Kidney (tissue), 14 donors: ENCODE data around the gene RASA3. TPM values are rescaled to one million over a fixed set of nuclear protein-coding genes. Genes with fewer than 3 reads are reported as not detected.

ENCODE experiments used
- DNase-seq, 5 donors: peaks; one replicate each; pipeline ENCODE4 v3.0.0-alpha.2; 2013 to 2020
- FAIRE-seq: peaks from 2 replicates; lab custom pipeline; 2012; peaks lifted over from hg19 to GRCh38; lab: Jason Lieb, UNC
- H3K27ac ChIP-seq, 2 donors: one replicate each; pipeline ENCODE4 v1.7.0; 2013; ENCODE audit warnings: low read depth in 2 of 2, low read length in 2 of 2, inconsistent platforms in 1 of 2
- H3K27me3 ChIP-seq: one replicate; pipeline ENCODE4 v1.7.1; 2013; ENCODE audit warnings: low read length, inconsistent platforms; ENCODE audit not compliant: control insufficient read depth, insufficient read depth
- H3K36me3 ChIP-seq, 3 donors: one replicate each; pipeline versions ENCODE4 v1.7.0 to v1.7.1; 2013; ENCODE audit warnings: low read length in 3 of 3, control low read depth in 1 of 3, inconsistent platforms in 1 of 3; ENCODE audit not compliant: insufficient read depth in 3 of 3, control insufficient read depth in 2 of 3
- H3K4me1 ChIP-seq, 3 donors: one replicate each; pipeline versions ENCODE4 v1.7.0 to v1.7.1; 2013; ENCODE audit warnings: low read length in 3 of 3, inconsistent platforms in 1 of 3, low read depth in 1 of 3; ENCODE audit not compliant: control insufficient read depth in 2 of 3, insufficient read depth in 2 of 3
- H3K4me3 ChIP-seq, 3 donors: one replicate each; pipeline versions ENCODE4 v1.7.0 to v1.8.1; 2013; ENCODE audit warnings: low read length in 3 of 3, control low read depth in 1 of 3, inconsistent platforms in 1 of 3
- H3K9ac ChIP-seq, 3 donors: one replicate each; pipeline versions ENCODE4 v1.7.0 to v1.7.1; 2013; ENCODE audit warnings: low read length in 3 of 3, control low read depth in 1 of 3, inconsistent platforms in 1 of 3
- H3K9me3 ChIP-seq, 3 donors: one replicate each; pipeline versions ENCODE4 v1.7.0 to v1.7.1; 2013; ENCODE audit warnings: low read length in 3 of 3, control low read depth in 1 of 3, inconsistent platforms in 1 of 3; ENCODE audit not compliant: control insufficient read depth in 2 of 3, insufficient read depth in 1 of 3
- intact Hi-C: fragments of 100-400 bp; cut with DNase I; formaldehyde crosslinking; loops from one replicate; pipeline ENCODE4 v1.11.1; 2022
- polyA plus RNA-seq: library from polyadenylated mRNA; stranded (reverse); fragments of 350-450 nt; fragmentation: Illumina TruSeq; extraction: RNeasy Lipid Tissue Mini Kit (QIAGEN cat#74804); gene quantifications from one replicate; pipeline ENCODE4 v1.2.3, GENCODE V29; 2014; ENCODE audit warnings: low read depth, low replicate concordance; ENCODE audit not compliant: insufficient read depth
- total RNA-seq: library from RNA; stranded (reverse); fragmentation: NEBNext Ultra II Directional; extraction: Animal tissue kit (Norgen Biotek cat#: 25700); gene quantifications from one replicate; pipeline ENCODE4 v1.2.1, GENCODE V29; 2021
- TF ChIP-seq, protein P1 (sequence below): IDR thresholded peaks from 3 replicates; pipeline ENCODE4 v1.5.1; 2012; ENCODE audit warnings: mild to moderate bottlenecking, moderate library complexity, borderline replicate concordance; ENCODE audit not compliant: insufficient read depth; ENCODE audit errors: extremely low read depth
- donor health status: control.
- donor health status: control.
- donor health status: control.
- donor health status: control.
- donor health status: control.
- donor health status: DM: yes; HTN: yes; CAD: no.
- donor health status: Normal renal cell carcinoma (clear cell type).

RASA3 gene
- total and polyA plus RNA-seq, 2 donors from 2014 or later: 4.2 to 28.8 TPM

DNA sequence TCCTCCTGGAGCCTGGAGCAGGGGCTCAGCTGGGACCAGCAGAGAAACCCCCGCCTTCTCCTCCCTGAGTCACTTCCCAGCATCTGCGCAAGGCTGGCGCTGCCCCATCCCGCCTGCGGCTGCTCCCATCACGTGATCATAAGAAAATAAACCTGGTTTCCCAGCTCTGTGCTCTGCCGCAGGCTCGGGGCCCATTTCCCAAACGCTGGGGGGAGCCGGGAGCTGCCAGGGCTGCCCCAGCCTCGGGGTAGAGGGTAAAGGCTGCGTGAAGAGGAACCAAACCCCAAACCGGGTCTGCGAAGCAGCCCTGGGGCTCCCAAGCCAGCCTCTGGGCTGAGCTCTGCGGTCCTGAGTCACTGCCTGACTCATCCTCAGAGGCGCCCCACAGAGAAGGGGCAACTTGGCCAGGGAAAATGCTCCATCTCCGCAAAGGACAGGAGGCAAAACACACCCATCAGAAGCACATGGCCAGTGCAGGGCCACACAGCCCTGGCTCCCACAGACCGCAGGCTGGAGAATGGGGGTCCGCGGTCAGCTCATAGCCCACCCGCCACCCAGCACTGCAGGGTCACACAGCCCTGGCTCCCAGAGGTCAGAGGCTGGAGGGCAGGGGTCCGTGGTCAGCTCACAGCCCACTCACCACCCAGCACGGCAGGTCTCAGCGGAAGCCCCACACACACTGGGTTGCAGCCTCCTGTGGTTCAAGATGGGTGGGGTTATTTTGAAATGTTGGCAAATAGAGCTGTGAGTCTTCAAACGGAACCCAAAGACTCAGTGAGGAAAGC is 67.1 kb downstream of the RASA3 start:
- peaks cover 0 to 22% (median 3%) of the 10 kb centered on the region in 3 donors for H3K4me1 ChIP-seq
- H3K27ac ChIP-seq: peak overlapping the region; percentile 86 to 95
- no peaks in the 10 kb centered on the region for H3K9me3 ChIP-seq
- intact Hi-C loops: no loop called here
- no peak overlapping the region for H3K4me3 ChIP-seq
- FAIRE-seq (no peak), DNase-seq (peak; percentile 82 to 95 (median 86))
- no peak overlapping the region for H3K9ac ChIP-seq
- H3K27me3 ChIP-seq: no peaks in the 10 kb centered on the region
- TF ChIP-seq, protein P1, sequence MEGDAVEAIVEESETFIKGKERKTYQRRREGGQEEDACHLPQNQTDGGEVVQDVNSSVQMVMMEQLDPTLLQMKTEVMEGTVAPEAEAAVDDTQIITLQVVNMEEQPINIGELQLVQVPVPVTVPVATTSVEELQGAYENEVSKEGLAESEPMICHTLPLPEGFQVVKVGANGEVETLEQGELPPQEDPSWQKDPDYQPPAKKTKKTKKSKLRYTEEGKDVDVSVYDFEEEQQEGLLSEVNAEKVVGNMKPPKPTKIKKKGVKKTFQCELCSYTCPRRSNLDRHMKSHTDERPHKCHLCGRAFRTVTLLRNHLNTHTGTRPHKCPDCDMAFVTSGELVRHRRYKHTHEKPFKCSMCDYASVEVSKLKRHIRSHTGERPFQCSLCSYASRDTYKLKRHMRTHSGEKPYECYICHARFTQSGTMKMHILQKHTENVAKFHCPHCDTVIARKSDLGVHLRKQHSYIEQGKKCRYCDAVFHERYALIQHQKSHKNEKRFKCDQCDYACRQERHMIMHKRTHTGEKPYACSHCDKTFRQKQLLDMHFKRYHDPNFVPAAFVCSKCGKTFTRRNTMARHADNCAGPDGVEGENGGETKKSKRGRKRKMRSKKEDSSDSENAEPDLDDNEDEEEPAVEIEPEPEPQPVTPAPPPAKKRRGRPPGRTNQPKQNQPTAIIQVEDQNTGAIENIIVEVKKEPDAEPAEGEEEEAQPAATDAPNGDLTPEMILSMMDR: no peak
- H3K36me3 ChIP-seq: no peaks in the 10 kb centered on the region

DNA sequence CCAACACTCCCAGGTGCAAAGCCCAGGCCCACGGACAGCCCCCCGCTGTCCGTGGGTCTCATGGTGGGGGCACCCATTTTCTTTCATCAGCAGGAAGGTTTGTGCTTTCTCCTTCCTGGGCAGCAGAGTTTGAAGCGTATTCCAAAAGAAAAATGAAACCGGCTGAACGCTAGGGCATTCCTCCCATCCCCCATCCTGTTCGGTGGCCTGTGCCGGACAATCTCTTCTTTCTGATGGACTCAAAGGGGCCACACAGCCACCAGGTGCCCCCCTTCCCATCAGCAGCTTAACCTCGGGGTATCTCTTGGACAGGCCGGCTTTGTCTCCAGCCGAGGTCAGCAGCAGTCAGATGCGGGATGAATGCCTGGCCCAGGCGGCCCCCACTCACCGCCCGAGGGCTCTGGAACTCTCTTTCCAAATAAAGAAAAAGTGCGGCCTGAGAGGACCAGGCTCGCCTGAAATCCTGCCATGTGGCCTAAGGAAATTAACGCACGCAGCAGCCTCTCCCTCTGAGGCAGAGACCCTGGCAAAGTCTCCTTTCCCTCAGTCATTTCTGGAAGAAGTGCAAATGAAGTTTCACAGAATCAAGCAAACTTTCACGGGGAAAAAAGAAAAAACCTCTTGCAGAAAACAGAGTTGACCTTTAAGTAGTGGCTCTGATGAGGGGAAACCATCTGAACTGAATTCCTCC is 67.8 kb downstream of the RASA3 start:
- FAIRE-seq (no peak), DNase-seq (peak; percentile 50 to 76 (median 73))
- intact Hi-C loops: no loop called here
- Histone ChIP-seq H3K9me3 (no peaks in the 10 kb centered on the region), H3K36me3 (no peaks in the 10 kb centered on the region), H3K27ac (peak overlapping the region; percentile 86 to 95), H3K4me3 (peak overlapping the region in 2 of 3 donors; percentile 0 to 53), H3K27me3 (no peaks in the 10 kb centered on the region), H3K4me1 (peaks cover 0 to 26% (median 3%) of the 10 kb centered on the region in 3 donors), H3K9ac (peak overlapping the region in 2 of 3 donors; percentile 1 to 82)
- TF ChIP-seq, protein P1: no peak

DNA sequence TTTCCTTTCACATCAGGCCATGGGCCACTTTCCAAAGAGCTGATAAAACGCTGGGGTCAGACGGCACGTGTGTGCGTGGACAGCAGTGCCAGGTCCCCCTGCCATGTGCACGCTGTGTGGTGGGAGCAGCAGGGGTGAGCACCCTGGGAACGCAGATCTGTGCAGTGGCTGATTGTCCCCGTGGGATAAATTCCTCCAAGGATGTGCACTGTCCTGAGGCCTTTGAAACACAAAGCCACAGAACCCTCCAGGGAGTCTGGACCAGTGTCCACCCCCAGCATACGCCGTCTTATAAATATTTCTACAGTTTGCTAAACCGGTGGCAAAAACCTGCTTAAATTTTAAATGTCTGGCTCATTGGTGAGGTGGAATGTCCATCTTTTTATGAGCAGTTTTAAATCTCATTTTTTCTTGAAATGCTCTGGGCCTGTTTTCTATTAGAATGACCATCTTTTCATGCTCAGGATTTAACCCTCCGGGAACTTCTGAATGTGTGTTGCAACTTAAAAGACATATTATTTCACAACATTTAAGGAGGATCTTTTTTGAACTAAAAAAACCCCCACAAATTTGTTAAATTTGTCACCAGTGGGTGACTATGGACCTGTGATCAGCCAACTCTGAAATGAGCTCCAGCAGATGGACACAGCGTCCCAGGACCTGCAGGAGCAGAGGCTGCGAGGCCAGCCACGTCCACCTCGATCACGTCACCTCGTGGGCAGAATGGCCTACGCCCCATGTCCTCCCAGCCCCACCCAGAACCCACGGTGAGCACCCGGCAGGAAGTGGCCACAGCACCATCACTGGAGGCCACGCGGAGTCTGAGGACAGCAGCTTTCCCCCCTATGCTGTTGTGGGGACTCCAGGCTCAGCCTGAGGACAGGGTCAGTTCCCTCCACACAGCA is 68.6 kb downstream of the RASA3 start:
- no peak for FAIRE-seq
- H3K27me3 ChIP-seq: no peaks in the 10 kb centered on the region

More for the DNA sequence above, 68.6 kb downstream of the RASA3 start:
- Histone ChIP-seq H3K4me3 (peak overlapping the region in 2 of 3 donors; percentile 0 to 53), H3K4me1 (peaks cover 0 to 24% (median 3%) of the 10 kb centered on the region in 3 donors), H3K9me3 (no peaks in the 10 kb centered on the region), H3K27ac (peak overlapping the region; percentile 86 to 95), H3K36me3 (no peaks in the 10 kb centered on the region), H3K9ac (peak overlapping the region in 2 of 3 donors; percentile 5 to 82)
- DNase-seq: peak in 1 of 5 donors; percentile 91
- TF ChIP-seq, protein P1: no peak
- intact Hi-C loops: no loop called here
